HepG2 (cell line): Measurements from ENCODE around the gene HENMT1. TPM values are rescaled to one million over a fixed set of nuclear protein-coding genes. Genes with fewer than 3 reads are reported as not detected.
A peak's percentile ranks its signal among the peaks of the same experiment; 100 is the strongest.

Experiments
- JARID2 ChIP-seq: sonication (generic); formaldehyde crosslinking; IDR thresholded peaks from 2 replicates; pipeline ENCODE4 v1.8.1; 2023; ENCODE audit warnings: missing genetic modification reagents, inconsistent platforms; ENCODE audit not compliant: insufficient replicate concordance
- JDP2 ChIP-seq: sonication (generic); formaldehyde crosslinking; IDR thresholded peaks from 2 replicates; pipeline ENCODE4 v1.8.1; 2022; ENCODE audit warnings: missing genetic modification reagents, borderline replicate concordance
- MBD4 ChIP-seq: IDR thresholded peaks from 2 replicates; pipeline ENCODE4 v1.6.1; 2012; ENCODE audit warnings: low read length, inconsistent platforms, borderline replicate concordance
- NFKBIZ ChIP-seq: IDR thresholded peaks from 2 replicates; pipeline ENCODE4 v1.6.1; 2018; ENCODE audit warnings: missing genetic modification reagents, missing compliant biosample characterization
- PCBP2 ChIP-seq: fragments of 200-400 bp; formaldehyde crosslinking; optimal IDR thresholded peaks from 2 replicates; pipeline ENCODE3; 2018; ENCODE audit warnings: low read length, low read depth; ENCODE audit not compliant: poor library complexity, severe bottlenecking
- POLR2G ChIP-seq: fragments of 200-400 bp; formaldehyde crosslinking; IDR thresholded peaks from 2 replicates; pipeline ENCODE4 v1.6.1; 2018; ENCODE audit warnings: mild to moderate bottlenecking, low read depth, low read length, moderate library complexity
- RORA ChIP-seq: sonication (generic); formaldehyde crosslinking; IDR thresholded peaks from 2 replicates; pipeline ENCODE4 v1.5.0; 2020; ENCODE audit warnings: mild to moderate bottlenecking, missing genetic modification reagents, moderate library complexity
- ZNF24 ChIP-seq: fragments of 450-650 bp; IDR thresholded peaks from 2 replicates; pipeline ENCODE4 v1.6.1; 2017; ENCODE audit warnings: antibody characterized with exemption, mild to moderate bottlenecking
- ZNF746 ChIP-seq: sonication (generic); formaldehyde crosslinking; IDR thresholded peaks from 2 replicates; pipeline ENCODE4 v1.8.0; 2022; ENCODE audit warnings: mild to moderate bottlenecking, missing genetic modification reagents
- ZNF776 ChIP-seq: sonication (generic); formaldehyde crosslinking; IDR thresholded peaks from 2 replicates; pipeline ENCODE4 v1.4.0; 2020; ENCODE audit warnings: mild to moderate bottlenecking, missing genetic modification reagents
- polyA plus RNA-seq, 8 experiments: library from polyadenylated mRNA; depleted of rRNA in 3 of 8; stranded (reverse) in 7 of 8; unstranded in 1 of 8; fragments of >200 nt; fragmentation: Illumina TruSeq in 4 of 8; extraction: Trizol in 4 of 8; gene quantifications; 2 replicates each; pipeline versions ENCODE4 v1.2.1 to v1.2.3, GENCODE V29; 2011 to 2016; ENCODE audit warnings: low read depth in 4 of 8, missing spikeins in 1 of 8, mixed read lengths in 1 of 8; ENCODE audit not compliant: insufficient read depth in 1 of 8
- total RNA-seq, 5 experiments: library from RNA; depleted of rRNA; stranded (reverse); fragments of >200 nt; fragmentation: Illumina TruSeq; extraction: Trizol; gene quantifications; 2 replicates each; pipeline ENCODE4 v1.2.3, GENCODE V29; 2016; ENCODE audit warnings: low read depth in 1 of 5
- TF ChIP-seq, protein P1 (sequence below): sonication (generic); formaldehyde crosslinking; IDR thresholded peaks from 2 replicates; pipeline ENCODE4 v1.4.0; 2020; ENCODE audit warnings: mild to moderate bottlenecking, missing genetic modification reagents
- TF ChIP-seq, protein P2 (sequence below): sonication (generic); formaldehyde crosslinking; conservative IDR thresholded peaks from 2 replicates; pipeline ENCODE4 v1.8.0; 2022; ENCODE audit warnings: mild to moderate bottlenecking, moderate library complexity, missing genetic modification reagents
- TF ChIP-seq, protein P3 (sequence below): sonication (generic); formaldehyde crosslinking; IDR thresholded peaks from 2 replicates; pipeline ENCODE4 v1.5.0; 2020; ENCODE audit warnings: mild to moderate bottlenecking, missing genetic modification reagents
- TF ChIP-seq, protein P4 (sequence below): sonication (generic); formaldehyde crosslinking; IDR thresholded peaks from 2 replicates; pipeline ENCODE4 v1.4.0; 2020; ENCODE audit warnings: missing genetic modification reagents, borderline replicate concordance
- TF ChIP-seq, protein P5 (sequence below): fragments of 450-650 bp; IDR thresholded peaks from 2 replicates; pipeline ENCODE4 v1.6.1; 2017; ENCODE audit warnings: mild to moderate bottlenecking

Gene HENMT1
- total and polyA plus RNA-seq, 2 of the 13 experiments (the other 11 are each of a cell fraction or from before 2014, with no cell fraction given), result not detected

DNA sequence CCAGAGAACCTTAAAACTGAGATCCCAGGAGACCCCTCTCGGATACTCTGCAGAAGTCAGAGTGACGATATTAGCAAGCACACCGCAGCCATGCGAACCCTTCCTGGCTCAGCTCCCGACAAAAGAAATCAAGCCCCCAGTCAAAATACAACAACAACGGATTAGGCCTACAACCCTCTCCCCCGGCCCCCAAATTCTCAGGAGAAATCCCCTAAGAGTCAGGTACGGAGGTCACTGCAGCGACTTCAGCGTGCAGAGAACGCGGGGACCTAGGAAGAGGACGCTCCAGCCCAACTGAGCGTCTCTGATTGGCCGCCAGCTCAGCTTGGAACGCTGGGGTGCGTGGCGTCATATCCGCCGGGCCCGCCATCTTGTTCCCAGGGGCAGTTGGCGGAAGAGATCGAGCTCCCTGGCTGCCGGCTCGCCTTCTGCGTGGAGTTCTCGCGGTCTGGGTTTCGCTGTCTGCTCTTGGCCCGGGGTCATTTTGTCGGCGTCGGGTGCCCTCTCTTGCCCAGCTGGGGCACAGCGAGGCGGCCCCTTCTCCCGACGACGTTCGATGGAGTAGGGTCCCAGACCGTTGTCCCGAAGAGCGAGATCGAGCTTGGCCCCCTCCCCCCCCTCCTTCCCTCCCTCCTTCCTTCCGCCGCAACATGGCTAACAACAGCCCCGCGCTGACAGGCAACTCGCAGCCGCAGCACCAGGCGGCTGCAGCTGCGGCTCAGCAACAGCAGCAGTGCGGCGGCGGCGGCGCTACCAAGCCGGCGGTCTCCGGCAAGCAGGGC is 31.2 kb upstream of the HENMT1 start, which contains the start of gene PRPF38B (continued):
- TF ChIP-seq, protein P1, sequence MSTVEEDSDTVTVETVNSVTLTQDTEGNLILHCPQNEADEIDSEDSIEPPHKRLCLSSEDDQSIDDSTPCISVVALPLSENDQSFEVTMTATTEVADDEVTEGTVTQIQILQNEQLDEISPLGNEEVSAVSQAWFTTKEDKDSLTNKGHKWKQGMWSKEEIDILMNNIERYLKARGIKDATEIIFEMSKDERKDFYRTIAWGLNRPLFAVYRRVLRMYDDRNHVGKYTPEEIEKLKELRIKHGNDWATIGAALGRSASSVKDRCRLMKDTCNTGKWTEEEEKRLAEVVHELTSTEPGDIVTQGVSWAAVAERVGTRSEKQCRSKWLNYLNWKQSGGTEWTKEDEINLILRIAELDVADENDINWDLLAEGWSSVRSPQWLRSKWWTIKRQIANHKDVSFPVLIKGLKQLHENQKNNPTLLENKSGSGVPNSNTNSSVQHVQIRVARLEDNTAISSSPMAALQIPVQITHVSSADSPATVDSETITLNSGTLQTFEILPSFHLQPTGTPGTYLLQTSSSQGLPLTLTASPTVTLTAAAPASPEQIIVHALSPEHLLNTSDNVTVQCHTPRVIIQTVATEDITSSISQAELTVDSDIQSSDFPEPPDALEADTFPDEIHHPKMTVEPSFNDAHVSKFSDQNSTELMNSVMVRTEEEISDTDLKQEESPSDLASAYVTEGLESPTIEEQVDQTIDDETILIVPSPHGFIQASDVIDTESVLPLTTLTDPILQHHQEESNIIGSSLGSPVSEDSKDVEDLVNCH (CRISPR knock-in tag), result no peak
- no peak for TF ChIP-seq NFKBIZ (CRISPR knock-in tag)
- TF ChIP-seq ZNF746 (CRISPR knock-in tag), result no peak
- TF ChIP-seq, protein P2, sequence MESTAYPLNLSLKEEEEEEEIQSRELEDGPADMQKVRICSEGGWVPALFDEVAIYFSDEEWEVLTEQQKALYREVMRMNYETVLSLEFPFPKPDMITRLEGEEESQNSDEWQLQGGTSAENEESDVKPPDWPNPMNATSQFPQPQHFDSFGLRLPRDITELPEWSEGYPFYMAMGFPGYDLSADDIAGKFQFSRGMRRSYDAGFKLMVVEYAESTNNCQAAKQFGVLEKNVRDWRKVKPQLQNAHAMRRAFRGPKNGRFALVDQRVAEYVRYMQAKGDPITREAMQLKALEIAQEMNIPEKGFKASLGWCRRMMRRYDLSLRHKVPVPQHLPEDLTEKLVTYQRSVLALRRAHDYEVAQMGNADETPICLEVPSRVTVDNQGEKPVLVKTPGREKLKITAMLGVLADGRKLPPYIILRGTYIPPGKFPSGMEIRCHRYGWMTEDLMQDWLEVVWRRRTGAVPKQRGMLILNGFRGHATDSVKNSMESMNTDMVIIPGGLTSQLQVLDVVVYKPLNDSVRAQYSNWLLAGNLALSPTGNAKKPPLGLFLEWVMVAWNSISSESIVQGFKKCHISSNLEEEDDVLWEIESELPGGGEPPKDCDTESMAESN (CRISPR knock-in tag), result peak; percentile 42; the same call in 1 of the 2 replicates
- no peak for TF ChIP-seq RORA (CRISPR knock-in tag)
- TF ChIP-seq PCBP2, result no peak
- no peak for TF ChIP-seq MBD4
- TF ChIP-seq, protein P3, sequence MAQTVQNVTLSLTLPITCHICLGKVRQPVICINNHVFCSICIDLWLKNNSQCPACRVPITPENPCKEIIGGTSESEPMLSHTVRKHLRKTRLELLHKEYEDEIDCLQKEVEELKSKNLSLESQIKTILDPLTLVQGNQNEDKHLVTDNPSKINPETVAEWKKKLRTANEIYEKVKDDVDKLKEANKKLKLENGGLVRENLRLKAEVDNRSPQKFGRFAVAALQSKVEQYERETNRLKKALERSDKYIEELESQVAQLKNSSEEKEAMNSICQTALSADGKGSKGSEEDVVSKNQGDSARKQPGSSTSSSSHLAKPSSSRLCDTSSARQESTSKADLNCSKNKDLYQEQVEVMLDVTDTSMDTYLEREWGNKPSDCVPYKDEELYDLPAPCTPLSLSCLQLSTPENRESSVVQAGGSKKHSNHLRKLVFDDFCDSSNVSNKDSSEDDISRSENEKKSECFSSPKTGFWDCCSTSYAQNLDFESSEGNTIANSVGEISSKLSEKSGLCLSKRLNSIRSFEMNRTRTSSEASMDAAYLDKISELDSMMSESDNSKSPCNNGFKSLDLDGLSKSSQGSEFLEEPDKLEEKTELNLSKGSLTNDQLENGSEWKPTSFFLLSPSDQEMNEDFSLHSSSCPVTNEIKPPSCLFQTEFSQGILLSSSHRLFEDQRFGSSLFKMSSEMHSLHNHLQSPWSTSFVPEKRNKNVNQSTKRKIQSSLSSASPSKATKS, result 0 out of 2 replicates have a peak, but pooled peaks have one; percentile 54
- peak; percentile 50; the same call in 1 of the 2 replicates for TF ChIP-seq ZNF776 (CRISPR knock-in tag)
- TF ChIP-seq, protein P4, sequence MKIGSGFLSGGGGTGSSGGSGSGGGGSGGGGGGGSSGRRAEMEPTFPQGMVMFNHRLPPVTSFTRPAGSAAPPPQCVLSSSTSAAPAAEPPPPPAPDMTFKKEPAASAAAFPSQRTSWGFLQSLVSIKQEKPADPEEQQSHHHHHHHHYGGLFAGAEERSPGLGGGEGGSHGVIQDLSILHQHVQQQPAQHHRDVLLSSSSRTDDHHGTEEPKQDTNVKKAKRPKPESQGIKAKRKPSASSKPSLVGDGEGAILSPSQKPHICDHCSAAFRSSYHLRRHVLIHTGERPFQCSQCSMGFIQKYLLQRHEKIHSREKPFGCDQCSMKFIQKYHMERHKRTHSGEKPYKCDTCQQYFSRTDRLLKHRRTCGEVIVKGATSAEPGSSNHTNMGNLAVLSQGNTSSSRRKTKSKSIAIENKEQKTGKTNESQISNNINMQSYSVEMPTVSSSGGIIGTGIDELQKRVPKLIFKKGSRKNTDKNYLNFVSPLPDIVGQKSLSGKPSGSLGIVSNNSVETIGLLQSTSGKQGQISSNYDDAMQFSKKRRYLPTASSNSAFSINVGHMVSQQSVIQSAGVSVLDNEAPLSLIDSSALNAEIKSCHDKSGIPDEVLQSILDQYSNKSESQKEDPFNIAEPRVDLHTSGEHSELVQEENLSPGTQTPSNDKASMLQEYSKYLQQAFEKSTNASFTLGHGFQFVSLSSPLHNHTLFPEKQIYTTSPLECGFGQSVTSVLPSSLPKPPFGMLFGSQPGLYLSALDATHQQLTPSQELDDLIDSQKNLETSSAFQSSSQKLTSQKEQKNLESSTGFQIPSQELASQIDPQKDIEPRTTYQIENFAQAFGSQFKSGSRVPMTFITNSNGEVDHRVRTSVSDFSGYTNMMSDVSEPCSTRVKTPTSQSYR (CRISPR knock-in tag), result 0 out of 2 replicates have a peak, but pooled peaks have one; percentile 52
- TF ChIP-seq JDP2 (CRISPR knock-in tag), result no peak
- TF ChIP-seq, protein P5, sequence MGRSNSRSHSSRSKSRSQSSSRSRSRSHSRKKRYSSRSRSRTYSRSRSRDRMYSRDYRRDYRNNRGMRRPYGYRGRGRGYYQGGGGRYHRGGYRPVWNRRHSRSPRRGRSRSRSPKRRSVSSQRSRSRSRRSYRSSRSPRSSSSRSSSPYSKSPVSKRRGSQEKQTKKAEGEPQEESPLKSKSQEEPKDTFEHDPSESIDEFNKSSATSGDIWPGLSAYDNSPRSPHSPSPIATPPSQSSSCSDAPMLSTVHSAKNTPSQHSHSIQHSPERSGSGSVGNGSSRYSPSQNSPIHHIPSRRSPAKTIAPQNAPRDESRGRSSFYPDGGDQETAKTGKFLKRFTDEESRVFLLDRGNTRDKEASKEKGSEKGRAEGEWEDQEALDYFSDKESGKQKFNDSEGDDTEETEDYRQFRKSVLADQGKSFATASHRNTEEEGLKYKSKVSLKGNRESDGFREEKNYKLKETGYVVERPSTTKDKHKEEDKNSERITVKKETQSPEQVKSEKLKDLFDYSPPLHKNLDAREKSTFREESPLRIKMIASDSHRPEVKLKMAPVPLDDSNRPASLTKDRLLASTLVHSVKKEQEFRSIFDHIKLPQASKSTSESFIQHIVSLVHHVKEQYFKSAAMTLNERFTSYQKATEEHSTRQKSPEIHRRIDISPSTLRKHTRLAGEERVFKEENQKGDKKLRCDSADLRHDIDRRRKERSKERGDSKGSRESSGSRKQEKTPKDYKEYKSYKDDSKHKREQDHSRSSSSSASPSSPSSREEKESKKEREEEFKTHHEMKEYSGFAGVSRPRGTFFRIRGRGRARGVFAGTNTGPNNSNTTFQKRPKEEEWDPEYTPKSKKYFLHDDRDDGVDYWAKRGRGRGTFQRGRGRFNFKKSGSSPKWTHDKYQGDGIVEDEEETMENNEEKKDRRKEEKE, result no peak
- peak; percentile 97 for TF ChIP-seq POLR2G
- no peak for TF ChIP-seq JARID2 (CRISPR knock-in tag)
- no peak for TF ChIP-seq ZNF24
